PC-3 (cell line): Measurements from ENCODE around the gene KCNB1.

Experiments used
- CTCF ChIP-seq: fragments of 300-600 bp; sonication (generic); conservative IDR thresholded peaks from 2 replicates; pipeline ENCODE4 v1.5.1; 2017; ENCODE audit warnings: antibody characterized with exemption, low read depth, mild to moderate bottlenecking, low read length
- EZH2 ChIP-seq: fragments of 300-600 bp; sonication (generic); IDR thresholded peaks from one replicate; pipeline ENCODE4 v1.6.1; 2017; ENCODE audit warnings: antibody characterized with exemption, mild to moderate bottlenecking, low read length; ENCODE audit not compliant: unreplicated experiment
- EZH2phosphoT487 ChIP-seq: fragments of 300-600 bp; sonication (generic); IDR thresholded peaks from 2 replicates; pipeline ENCODE4 v1.6.1; 2018; ENCODE audit warnings: mild to moderate bottlenecking, antibody characterized with exemption, low read length, borderline replicate concordance

GRCh38 chr20:49372095-49372734 is 110.3 kb downstream of the KCNB1 start:
- TF ChIP-seq EZH2 (no peak), CTCF (no peak), EZH2phosphoT487 (no peak)
